Measurements from ENCODE around the gene KRTAP5-1.
"Not testable (repeated sequence)": the region's sequence is repeated elsewhere in the genome, so short reads cannot be mapped to it uniquely, and the experiment has no call there.

GRCh38 chr11:1607901-1608300 lies 22.8 kb upstream of the KRTAP5-1 start:
- TF ChIP-seq CTCF, POLR2A (IDR thresholded peaks at IDR 0.05): not testable (repeated sequence)

Measured in prostate gland (tissue), 2 donors.